ENCODE data around the gene PLG. TPM values are rescaled to one million over a fixed set of nuclear protein-coding genes. Genes with fewer than 3 reads are reported as not detected.
"Not testable (repeated sequence)": the region's sequence is repeated elsewhere in the genome, so short reads cannot be mapped to it uniquely, and the experiment has no call there.

PLG gene
- total and polyA plus RNA-seq, 3 experiments from 2014 or later, result 0.33 TPM; not detected in 2

DNA sequence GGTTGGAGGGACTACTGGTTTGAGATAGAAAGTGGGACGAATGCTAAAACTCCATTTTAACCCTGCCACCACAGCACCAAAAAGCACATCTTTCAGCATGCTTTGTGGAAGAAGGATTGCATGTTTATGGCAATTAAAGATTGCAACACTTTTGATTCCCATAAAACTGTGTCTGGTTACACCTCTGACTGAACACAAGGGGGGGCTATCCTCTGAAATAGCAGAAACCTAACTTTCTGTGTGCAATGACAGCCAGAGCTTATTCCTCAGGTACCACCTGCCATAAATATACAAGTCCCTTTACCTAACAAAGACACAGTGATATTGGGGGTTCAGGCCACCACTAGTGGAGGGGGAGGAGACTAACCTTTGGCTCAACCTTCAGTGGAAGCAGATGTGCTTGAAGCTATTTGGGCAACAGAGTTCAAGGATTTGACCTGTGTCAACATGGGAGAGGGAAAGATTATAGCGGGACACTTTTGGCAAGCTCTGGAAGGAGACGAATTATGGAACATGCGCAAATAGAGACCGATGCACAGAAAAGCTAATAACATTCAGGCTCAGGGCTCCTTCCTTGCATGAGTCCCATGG lies 9.6 kb upstream of the PLG start:
- H3K27ac Mint-ChIP-seq, result no peak overlapping the region
- ChIA-PET CTCF (no interaction called here), POLR2A (no interaction called here)
- H3K36me3 Mint-ChIP-seq, result no peaks in the 10 kb centered on the region
- no peak overlapping the region for H3K4me3 Mint-ChIP-seq
- no peaks in the 10 kb centered on the region for H3K36me3 ChIP-seq (ENCODE audit: insufficient read depth, low read length)
- DNase-seq, result no peak
- H3K27ac ChIP-seq (ENCODE audit: low read depth, low read length), result no peak overlapping the region
- peaks cover 0 to 3% of the 10 kb centered on the region in 2 donors for H3K27me3 Mint-ChIP-seq
- H3K9me3 Mint-ChIP-seq, result no peaks in the 10 kb centered on the region
- H3K9me3 ChIP-seq (ENCODE audit: low read length), result no peaks in the 10 kb centered on the region
- no peaks in the 10 kb centered on the region for H3K4me1 Mint-ChIP-seq
- no peak overlapping the region for H3K4me3 ChIP-seq (ENCODE audit: low read length)
- H3K27me3 ChIP-seq (ENCODE audit: insufficient read depth, low read length, poor library complexity, severe bottlenecking), result no peaks in the 10 kb centered on the region
- no peaks in the 10 kb centered on the region for H3K4me1 ChIP-seq (ENCODE audit: insufficient read depth, low read length)

GRCh38 chr6:160695025-160695424 lies 7.0 kb upstream of the PLG start:
- POLR2A ChIA-PET; H3K27ac ChIP-seq (ENCODE audit: low read depth, low read length); CTCF ChIA-PET; H3K9me3 ChIP-seq (ENCODE audit: low read length); H3K4me1 ChIP-seq (ENCODE audit: insufficient read depth, low read length); DNase-seq; H3K36me3 Mint-ChIP-seq; H3K27me3 Mint-ChIP-seq; H3K4me3 Mint-ChIP-seq; H3K9me3 Mint-ChIP-seq; H3K27me3 ChIP-seq (ENCODE audit: insufficient read depth, low read length, poor library complexity, severe bottlenecking); H3K36me3 ChIP-seq (ENCODE audit: insufficient read depth, low read length); H3K4me3 ChIP-seq (ENCODE audit: low read length); H3K4me1 Mint-ChIP-seq; H3K27ac Mint-ChIP-seq: not testable (repeated sequence)

DNA sequence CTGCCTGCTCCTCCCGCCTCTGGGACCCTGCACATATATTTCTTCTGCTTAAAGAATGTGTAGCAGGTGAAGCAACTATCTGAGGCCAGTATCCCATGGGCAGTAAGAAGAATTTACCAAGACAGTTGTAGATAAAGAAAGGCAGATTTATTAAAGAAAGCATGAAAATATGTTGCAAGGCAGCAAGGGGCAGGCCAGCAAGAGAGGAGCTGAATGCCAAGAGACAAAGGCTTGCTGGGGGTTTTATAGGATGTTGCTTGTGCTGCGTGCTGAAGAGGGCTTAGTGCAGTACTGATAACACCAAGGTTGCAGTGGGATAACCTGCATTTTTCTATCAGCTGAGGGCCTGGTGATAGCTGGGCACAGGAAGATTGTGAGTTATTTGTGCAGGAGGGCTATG lies 6.4 kb upstream of the PLG start:
- H3K27ac ChIP-seq (ENCODE audit: low read depth, low read length); H3K27me3 Mint-ChIP-seq; H3K4me1 Mint-ChIP-seq; POLR2A ChIA-PET; H3K36me3 Mint-ChIP-seq; H3K27ac Mint-ChIP-seq; H3K36me3 ChIP-seq (ENCODE audit: insufficient read depth, low read length); H3K4me3 Mint-ChIP-seq; H3K27me3 ChIP-seq (ENCODE audit: insufficient read depth, low read length, poor library complexity, severe bottlenecking); DNase-seq; H3K4me1 ChIP-seq (ENCODE audit: insufficient read depth, low read length); H3K9me3 Mint-ChIP-seq; CTCF ChIA-PET; H3K9me3 ChIP-seq (ENCODE audit: low read length); H3K4me3 ChIP-seq (ENCODE audit: low read length): not testable (repeated sequence)

DNA sequence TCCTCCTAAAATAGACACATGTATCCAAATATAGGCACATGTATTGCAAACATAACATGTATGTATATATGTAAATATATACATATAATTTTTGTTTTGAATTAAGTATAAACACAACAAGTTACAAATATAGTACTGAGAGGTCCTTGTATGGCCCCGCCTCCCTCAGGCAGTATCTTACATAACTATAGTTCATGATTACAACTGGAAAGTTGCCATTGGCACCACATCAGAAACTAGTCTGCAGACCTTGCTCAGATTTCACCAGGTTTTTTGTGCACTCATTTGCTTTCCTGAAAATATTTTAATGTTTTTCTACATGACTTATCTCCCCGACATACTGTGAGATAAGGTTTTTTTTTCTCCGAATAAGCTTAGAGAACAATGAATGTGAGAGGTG lies 5.2 kb upstream of the PLG start:
- H3K27me3 Mint-ChIP-seq; H3K27ac ChIP-seq (ENCODE audit: low read depth, low read length); H3K27ac Mint-ChIP-seq; H3K9me3 Mint-ChIP-seq; CTCF ChIA-PET; H3K27me3 ChIP-seq (ENCODE audit: insufficient read depth, low read length, poor library complexity, severe bottlenecking); H3K4me1 ChIP-seq (ENCODE audit: insufficient read depth, low read length); H3K4me3 Mint-ChIP-seq; H3K4me3 ChIP-seq (ENCODE audit: low read length); H3K9me3 ChIP-seq (ENCODE audit: low read length); POLR2A ChIA-PET; H3K4me1 Mint-ChIP-seq; H3K36me3 ChIP-seq (ENCODE audit: insufficient read depth, low read length); DNase-seq; H3K36me3 Mint-ChIP-seq: not testable (repeated sequence)

GRCh38 chr6:160697826-160698225 lies 4.2 kb upstream of the PLG start:
- H3K27me3 ChIP-seq (ENCODE audit: insufficient read depth, low read length, poor library complexity, severe bottlenecking), result no peaks in the 10 kb centered on the region
- ChIA-PET CTCF (no interaction called here), POLR2A (no interaction called here)
- Mint-ChIP-seq H3K36me3 (peaks cover 0 to 3% (median 0%) of the 10 kb centered on the region in 3 donors), H3K9me3 (no peaks in the 10 kb centered on the region), H3K4me3 (no peak overlapping the region), H3K4me1 (no peaks in the 10 kb centered on the region), H3K27ac (no peak overlapping the region), H3K27me3 (peaks cover 10 to 14% of the 10 kb centered on the region in 2 donors)
- H3K9me3 ChIP-seq (ENCODE audit: low read length), result no peaks in the 10 kb centered on the region
- H3K4me3 ChIP-seq (ENCODE audit: low read length), result no peak overlapping the region
- no peak overlapping the region for H3K27ac ChIP-seq (ENCODE audit: low read depth, low read length)
- no peaks in the 10 kb centered on the region for H3K4me1 ChIP-seq (ENCODE audit: insufficient read depth, low read length)
- DNase-seq, result no peak
- no peaks in the 10 kb centered on the region for H3K36me3 ChIP-seq (ENCODE audit: insufficient read depth, low read length)

GRCh38 chr6:160704688-160705087 lies 2.6 kb downstream of the PLG start:
- H3K4me3 Mint-ChIP-seq; H3K36me3 ChIP-seq (ENCODE audit: insufficient read depth, low read length); H3K36me3 Mint-ChIP-seq; H3K9me3 ChIP-seq (ENCODE audit: low read length); DNase-seq; POLR2A ChIA-PET; H3K4me1 Mint-ChIP-seq; H3K9me3 Mint-ChIP-seq; H3K27ac ChIP-seq (ENCODE audit: low read depth, low read length); H3K27ac Mint-ChIP-seq; H3K4me3 ChIP-seq (ENCODE audit: low read length); H3K27me3 ChIP-seq (ENCODE audit: insufficient read depth, low read length, poor library complexity, severe bottlenecking); CTCF ChIA-PET; H3K4me1 ChIP-seq (ENCODE audit: insufficient read depth, low read length): not testable (repeated sequence)
- peaks cover 15 to 16% of the 10 kb centered on the region in 2 donors for H3K27me3 Mint-ChIP-seq

DNA sequence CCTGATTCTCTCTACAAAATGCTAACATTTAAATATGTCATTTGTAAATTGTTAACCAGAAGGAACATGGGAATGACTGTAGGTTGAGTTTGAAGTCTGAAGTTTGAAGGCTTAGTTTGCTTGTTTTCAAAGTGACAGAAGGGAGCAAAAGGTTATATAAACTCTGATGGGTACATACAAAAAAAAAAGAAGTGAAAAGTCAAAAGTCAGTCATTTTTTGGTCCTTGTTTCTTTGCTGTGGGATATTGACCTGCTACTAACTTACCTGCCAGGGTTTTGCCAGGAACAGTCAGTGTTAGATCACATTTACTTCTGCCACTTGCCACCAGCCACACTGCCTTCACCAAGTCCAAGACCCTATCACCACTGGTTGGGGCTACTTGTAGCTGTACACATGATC lies 6.9 kb downstream of the PLG start:
- H3K36me3 ChIP-seq (ENCODE audit: insufficient read depth, low read length); H3K27me3 Mint-ChIP-seq; H3K27me3 ChIP-seq (ENCODE audit: insufficient read depth, low read length, poor library complexity, severe bottlenecking); H3K4me3 ChIP-seq (ENCODE audit: low read length); H3K9me3 Mint-ChIP-seq; H3K9me3 ChIP-seq (ENCODE audit: low read length); H3K36me3 Mint-ChIP-seq; CTCF ChIA-PET; H3K4me1 Mint-ChIP-seq; DNase-seq; H3K4me1 ChIP-seq (ENCODE audit: insufficient read depth, low read length); H3K4me3 Mint-ChIP-seq; H3K27ac ChIP-seq (ENCODE audit: low read depth, low read length); H3K27ac Mint-ChIP-seq; POLR2A ChIA-PET: not testable (repeated sequence)

DNA sequence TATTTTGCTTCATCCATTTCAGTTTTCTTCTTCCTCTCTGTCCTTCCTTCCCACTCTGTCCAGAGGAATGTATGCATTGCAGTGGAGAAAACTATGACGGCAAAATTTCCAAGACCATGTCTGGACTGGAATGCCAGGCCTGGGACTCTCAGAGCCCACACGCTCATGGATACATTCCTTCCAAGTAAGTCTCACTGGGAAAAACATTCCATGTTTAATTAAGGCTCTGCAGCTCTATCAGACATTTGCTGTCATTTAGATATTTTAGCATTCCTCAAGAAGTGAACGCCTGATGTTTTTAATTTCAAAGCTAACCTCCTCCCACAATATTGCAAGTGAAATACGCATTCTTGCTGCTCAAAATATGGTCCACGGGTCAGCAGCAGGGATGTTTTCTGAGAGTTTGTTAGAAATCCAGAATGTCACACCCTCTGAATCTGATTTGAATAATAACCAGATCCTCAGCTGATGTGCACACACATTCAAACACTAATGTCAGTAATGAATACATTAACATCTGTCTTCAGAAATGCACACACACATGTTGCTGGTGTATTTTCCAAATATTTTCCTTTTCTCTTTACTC lies 12.8 kb downstream of the PLG start:
- ChIA-PET POLR2A (no interaction called here), CTCF (no interaction called here)
- H3K4me3 ChIP-seq (ENCODE audit: low read length), result no peak overlapping the region
- no peaks in the 10 kb centered on the region for H3K36me3 ChIP-seq (ENCODE audit: insufficient read depth, low read length)
- Mint-ChIP-seq H3K27me3 (peaks cover 2 to 3% of the 10 kb centered on the region in 2 donors), H3K4me3 (no peak overlapping the region), H3K9me3 (no peaks in the 10 kb centered on the region), H3K27ac (no peak overlapping the region), H3K4me1 (no peaks in the 10 kb centered on the region), H3K36me3 (no peaks in the 10 kb centered on the region)
- DNase-seq, result no peak
- H3K27me3 ChIP-seq (ENCODE audit: insufficient read depth, low read length, poor library complexity, severe bottlenecking), result no peaks in the 10 kb centered on the region
- H3K27ac ChIP-seq (ENCODE audit: low read depth, low read length), result no peak overlapping the region
- no peaks in the 10 kb centered on the region for H3K4me1 ChIP-seq (ENCODE audit: insufficient read depth, low read length)
- no peaks in the 10 kb centered on the region for H3K9me3 ChIP-seq (ENCODE audit: low read length)

- CTCF ChIA-PET, result no interaction called here
These were observed 28.9 kb downstream of the PLG start for GRCh38 chr6:160730911-160731310.

More at GRCh38 chr6:160730911-160731310, 28.9 kb downstream of the PLG start:
- peaks cover 3 to 6% of the 10 kb centered on the region in 2 donors for H3K27me3 Mint-ChIP-seq
- POLR2A ChIA-PET, result no interaction called here
- H3K36me3 Mint-ChIP-seq, result no peaks in the 10 kb centered on the region
- H3K9me3 Mint-ChIP-seq, result peaks cover 0 to 2% (median 0%) of the 10 kb centered on the region in 5 donors
- Histone ChIP-seq H3K9me3 (ENCODE audit: low read length) (no peaks in the 10 kb centered on the region), H3K27me3 (ENCODE audit: insufficient read depth, low read length, poor library complexity, severe bottlenecking) (no peaks in the 10 kb centered on the region), H3K36me3 (ENCODE audit: insufficient read depth, low read length) (no peaks in the 10 kb centered on the region), H3K4me1 (ENCODE audit: insufficient read depth, low read length) (no peaks in the 10 kb centered on the region), H3K27ac (ENCODE audit: low read depth, low read length) (no peak overlapping the region), H3K4me3 (ENCODE audit: low read length) (no peak overlapping the region)
- H3K4me3 Mint-ChIP-seq, result no peak overlapping the region
- DNase-seq, result no peak
- H3K27ac Mint-ChIP-seq, result no peak overlapping the region
- H3K4me1 Mint-ChIP-seq, result no peaks in the 10 kb centered on the region

Measured in CD8-positive, alpha-beta memory T cell (primary cell).